NCI-H345 treated with DMSO at 0.1 percent for 48 hours (cell line): ENCODE data around the gene FANCE.

Experiments
- DNase-seq: peaks from one replicate; lab custom pipeline; 2025; ENCODE audit not compliant: unreplicated experiment; lab: John Stamatoyannopoulos, UW

Gene FANCE, protein sequence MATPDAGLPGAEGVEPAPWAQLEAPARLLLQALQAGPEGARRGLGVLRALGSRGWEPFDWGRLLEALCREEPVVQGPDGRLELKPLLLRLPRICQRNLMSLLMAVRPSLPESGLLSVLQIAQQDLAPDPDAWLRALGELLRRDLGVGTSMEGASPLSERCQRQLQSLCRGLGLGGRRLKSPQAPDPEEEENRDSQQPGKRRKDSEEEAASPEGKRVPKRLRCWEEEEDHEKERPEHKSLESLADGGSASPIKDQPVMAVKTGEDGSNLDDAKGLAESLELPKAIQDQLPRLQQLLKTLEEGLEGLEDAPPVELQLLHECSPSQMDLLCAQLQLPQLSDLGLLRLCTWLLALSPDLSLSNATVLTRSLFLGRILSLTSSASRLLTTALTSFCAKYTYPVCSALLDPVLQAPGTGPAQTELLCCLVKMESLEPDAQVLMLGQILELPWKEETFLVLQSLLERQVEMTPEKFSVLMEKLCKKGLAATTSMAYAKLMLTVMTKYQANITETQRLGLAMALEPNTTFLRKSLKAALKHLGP

DNA sequence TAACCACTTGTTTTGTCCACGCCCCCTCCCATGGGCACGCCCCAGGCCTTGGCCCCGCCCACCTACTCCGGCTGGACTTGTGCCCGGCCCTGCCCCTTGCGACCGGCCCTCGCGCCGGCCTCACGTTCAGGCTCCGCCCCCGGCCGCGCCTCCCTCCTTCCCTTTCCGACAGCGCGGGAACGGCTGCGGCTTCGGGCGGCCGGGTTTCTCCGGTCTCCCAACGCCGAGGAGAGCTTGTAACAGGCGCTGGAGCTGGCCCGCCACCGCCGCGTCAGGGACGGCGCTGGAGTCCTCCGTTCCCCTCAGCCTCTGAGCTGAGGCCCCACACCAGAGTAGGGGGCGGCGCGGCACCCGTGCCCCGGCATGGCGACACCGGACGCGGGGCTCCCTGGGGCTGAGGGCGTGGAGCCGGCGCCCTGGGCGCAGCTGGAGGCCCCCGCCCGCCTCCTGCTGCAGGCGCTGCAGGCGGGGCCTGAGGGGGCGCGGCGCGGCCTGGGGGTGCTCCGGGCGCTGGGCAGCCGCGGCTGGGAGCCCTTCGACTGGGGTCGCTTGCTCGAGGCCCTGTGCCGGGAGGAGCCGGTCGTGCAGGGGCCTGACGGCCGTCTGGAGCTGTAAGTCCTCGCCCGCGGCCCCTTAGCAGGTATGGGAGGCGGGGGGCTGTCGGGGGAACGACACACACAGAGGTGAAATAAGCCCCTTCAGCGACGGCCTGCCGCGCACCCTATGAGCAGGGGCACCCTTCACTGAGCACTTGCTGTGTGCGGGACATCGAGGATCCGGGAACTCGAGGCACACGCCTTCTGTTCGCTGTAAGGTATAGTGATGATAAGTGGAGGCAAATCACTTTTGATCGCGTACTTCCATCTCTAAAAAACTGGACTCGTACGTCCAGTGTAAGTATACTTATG is at the start of gene FANCE:
Gene FANCE (plus strand): TSS at position 156 of the 908 bp plus-strand sequence. CDS start 208 bp downstream, at position 364.
- peak; percentile 72 for DNase-seq

DNA sequence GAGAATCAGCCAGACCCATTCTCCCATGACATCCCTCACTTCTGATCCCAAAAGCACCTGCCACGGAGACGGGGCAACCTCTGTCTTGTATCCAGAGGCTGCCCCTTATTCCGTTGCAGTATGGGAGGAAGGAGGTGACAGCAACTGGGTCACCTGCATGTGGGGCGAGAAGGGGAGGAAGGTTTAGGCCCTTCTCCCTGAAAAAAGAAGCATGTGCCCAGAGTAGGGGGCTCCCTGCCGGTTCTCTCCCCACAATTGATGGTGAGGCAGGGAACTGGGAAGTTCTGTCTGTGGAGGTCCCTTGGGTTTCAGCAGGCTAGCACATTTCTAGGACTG is 49.3 kb upstream of the FANCE start:
- no peak for DNase-seq

DNA sequence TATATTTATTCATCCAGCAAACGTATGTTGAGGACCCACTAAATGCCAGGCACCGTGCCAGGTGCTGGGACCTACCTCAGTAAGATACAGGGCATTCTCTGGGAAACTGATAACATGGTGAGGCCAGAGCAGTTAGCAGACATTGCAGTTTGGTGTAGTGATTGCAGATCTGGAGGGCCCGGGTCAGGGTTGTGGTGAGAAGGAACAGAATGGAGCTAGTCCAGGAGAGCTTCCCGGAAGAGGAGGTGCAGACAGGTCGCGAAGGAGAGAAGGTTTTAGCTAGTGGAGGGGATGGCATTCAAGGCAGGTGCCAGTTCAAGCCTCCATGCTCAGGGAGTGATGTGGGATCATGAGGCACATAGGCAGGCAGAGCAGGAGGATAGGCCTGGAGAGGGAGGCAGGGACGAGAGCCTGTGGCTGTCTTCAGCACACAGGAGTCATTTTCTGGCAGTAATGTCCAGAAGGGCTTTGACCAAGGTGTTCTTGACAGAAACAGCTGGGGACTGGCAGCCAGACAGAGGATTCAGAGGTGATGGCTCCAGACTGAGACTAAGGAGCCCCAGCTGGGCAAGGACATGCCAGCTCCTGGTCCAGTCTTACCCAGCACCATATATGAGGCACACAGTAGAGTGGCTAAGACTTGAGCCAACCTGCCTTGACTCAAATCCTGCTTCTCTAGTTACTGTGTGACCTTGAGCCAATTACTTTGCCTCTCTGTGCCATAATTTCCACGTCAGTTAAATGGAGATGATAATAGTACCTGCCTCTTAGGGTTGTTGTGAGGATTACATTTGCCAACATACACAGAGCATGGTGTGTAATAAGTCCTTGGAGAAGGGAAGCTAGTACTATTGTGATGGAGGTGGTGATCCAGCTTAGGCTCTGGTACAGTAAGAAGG is 48.3 kb upstream of the FANCE start:
- no peak for DNase-seq

DNA sequence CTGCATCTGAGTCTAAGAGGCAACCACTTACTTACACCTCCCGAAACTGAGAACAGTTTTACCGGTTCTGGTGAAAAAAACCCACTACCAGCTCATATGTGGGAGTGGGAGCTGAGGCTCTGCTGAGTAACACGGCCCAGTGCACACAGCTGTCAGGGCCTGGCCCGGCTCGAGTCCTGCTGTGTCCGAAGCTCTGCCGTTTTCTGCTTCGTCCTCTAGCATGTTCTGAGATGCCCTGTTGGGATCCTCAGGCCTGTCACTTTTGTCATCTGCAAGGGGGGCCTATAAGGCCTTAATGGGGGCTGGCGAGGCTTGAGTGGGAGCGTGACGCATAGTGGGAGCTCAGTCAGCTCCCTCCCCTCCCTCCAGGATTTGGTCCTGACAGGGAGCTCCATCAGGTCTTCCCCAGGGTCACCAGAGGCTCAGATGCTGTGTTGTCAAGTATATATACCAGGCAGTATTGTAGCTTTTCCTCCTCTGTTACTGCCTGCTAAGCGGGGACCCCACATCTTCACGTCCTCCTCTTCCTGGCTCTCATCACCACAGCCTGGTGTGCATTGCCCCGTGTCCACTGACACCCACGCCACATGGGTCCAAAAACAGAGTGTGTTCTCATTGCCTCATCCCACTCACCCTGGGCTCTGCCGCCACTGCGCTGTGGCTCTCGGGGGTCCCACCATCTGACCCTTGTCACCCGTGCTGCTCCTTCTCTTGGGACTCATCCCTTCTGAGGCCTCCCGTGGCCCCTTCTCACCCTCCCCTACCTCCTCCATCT is 45.2 kb upstream of the FANCE start:
- no peak for DNase-seq

DNA sequence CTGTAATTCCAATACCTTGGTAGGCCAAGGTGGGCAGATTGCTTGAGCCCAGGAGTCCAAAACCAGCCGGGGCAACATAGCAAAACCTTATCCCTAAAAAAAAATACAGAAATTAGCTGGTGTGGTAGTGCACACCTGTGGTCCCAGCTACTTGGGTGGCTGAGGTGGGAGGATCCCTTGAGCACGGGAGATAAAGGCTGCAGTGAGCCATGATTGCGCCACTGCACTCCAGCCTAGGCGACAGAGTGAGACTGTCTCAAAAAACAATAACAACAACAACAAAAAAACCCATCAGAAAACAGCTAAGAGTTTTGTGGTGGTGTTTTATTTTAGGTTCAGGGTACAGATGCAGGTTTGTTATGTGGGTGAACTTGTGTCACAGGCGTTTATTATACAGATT is 42.9 kb upstream of the FANCE start:
- DNase-seq, result no peak

DNA sequence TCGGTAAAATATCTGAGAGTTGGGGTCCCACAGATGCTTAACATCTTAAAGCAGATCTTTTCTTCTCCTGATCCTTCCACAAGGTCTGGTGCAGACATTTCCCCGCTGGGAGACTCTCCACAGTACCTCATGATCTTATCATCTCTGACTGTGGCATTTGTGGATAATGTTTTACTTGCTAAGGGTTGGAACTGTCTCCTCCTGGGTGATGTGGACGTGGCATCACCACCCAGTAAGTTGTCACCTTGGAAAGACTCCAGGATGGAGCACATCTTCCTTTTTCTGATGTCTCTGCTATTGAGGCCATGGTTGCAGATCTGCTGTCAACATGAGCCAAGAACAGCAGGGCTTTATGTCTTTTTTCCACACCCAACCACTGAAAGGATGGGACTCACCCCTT is 42.0 kb upstream of the FANCE start:
- no peak for DNase-seq

DNA sequence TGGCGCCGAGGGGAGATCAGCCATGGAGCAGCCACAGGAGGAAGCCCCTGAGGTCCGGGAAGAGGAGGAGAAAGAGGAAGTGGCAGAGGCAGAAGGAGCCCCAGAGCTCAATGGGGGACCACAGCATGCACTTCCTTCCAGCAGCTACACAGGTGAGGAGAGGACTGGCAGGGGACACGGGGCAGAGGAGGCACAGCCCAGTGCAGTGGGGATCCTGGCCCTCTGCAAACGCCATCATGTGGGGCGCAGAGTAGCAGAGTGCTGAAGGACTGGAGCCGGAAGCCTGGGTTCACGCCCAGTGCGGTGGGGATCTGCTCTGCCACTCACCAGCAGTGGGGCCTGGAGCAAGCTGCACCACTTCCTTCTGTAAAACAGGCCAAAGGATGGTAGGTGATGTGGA is 41.1 kb upstream of the FANCE start:
- no peak for DNase-seq

DNA sequence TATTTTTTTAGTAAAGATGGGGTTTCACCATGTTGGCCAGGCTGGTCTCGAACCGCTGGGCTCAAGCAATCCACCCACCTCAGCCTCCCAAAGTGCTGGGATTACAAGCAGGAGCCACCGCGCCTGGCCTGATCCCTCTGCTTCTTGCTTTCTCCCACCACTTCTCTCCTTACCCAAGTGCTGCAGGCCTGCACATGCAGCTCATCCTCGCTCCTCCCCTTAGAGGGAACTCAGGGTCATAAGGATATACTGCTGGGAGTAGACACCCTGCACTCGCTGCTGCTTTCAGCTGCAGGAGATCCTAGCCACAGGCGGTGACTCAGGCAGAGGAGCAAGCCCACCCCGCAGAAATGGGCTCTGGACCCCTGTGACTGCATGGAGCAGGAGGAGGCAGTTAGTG is 40.0 kb upstream of the FANCE start:
- no peak for DNase-seq

DNA sequence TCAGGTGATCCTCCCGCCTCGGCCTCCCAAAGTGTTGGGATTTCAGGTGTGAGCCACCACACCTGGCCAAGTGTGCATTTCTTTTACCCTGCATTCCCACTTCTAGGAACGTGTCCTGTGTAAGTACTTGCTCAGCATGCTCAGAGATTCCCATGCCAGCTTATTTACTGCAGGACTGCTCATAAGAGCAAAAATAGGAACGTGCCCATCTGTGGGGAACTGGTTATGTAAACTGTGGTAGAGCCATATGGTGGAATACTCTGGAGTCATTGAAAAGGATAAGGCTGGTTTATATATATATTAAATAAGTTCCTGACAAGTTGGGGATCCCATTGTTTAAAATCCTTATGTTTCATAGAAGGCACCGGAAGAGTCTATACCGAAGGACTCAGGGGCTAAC is 38.2 kb upstream of the FANCE start:
- no peak for DNase-seq

DNA sequence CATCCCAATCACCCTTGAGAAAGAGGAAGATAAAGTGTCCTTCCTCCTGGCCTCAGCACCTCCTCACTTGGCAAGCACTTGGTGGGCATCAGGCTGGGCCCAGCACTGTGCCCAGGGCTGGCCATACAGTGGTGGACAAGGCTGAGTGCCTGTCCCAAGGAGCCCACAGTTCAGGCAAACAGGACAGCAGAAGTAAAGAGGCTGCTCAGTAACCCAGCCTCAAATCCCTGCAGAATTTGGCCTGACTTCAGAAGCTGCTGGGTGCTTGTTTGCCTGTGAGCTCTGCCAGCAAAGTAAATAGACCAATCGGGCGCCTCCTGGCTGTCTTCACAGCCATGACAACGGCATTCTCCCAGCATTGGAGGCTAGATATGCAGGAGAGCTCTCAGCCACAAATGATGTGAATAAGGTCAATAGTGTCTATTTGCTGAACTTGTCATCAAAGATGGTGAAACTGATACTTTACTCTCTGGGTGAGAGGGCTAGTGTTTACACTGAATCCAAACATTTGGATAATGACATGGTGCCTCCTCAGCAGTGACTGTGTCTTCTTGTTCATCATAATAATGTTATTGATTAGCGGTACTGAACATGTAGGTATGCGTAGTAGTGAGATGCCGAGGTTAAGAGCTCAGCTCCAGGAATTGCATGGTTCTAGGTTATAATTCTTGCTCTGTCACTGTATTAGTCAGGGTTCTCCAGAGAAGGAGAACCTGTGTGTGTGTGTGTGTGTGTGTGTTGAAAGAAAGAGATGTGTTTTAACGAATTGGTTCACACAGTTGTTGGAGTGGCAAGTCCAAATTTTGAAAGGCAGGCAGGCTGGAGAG is 36.9 kb upstream of the FANCE start:
- peak; percentile 96 for DNase-seq

DNA sequence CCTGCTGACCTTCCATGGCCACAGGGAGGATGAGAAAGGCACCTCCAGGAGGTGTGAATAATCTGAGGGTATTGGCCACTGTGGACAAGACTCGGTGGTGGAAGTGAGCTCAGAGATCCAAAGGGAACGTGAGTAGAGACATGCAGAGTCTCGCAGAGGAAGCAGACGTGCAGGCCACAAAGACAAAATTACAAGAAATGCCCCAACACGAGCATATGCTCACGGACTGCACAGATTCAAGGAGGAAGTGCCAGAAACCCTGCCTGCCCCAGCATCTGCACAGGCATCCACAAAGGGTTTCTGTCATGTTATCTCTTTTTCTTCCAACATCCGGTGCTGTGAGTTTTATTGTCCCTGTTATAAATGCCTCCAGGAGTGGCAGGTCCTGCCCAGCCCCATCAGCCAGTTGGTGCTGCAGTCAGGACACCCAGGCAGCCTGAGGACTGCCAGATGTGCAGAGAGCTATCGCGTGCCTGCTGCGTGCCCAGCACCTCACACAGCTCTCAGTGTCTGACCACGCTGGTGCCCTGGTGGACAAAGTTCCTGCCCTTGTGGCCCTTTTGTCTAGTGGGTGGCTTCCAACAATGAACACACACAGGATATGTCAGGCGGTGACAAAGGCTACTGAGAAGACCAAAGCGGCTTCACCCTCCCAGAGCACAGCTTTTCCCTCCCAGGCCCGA is 34.0 kb upstream of the FANCE start:
- no peak for DNase-seq

DNA sequence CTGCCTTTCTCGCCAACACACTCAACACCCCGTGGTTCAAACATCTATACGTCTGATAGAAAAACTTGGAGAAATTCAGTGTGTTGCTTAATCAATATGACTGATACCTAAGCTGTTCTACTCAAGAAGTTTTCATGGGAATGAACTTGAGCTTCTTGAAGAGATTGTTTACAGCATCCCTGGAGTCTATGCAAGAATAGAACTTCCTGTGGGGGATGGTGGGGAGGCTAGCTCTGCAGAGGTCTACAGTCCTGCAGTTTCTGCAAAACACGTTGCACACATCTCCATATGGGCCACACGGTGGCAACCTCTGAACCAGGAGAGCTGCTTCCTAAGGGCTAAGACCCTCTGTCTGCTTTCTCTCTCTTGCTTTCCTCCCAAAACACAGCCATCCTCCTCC is 32.7 kb upstream of the FANCE start:
- no peak for DNase-seq

DNA sequence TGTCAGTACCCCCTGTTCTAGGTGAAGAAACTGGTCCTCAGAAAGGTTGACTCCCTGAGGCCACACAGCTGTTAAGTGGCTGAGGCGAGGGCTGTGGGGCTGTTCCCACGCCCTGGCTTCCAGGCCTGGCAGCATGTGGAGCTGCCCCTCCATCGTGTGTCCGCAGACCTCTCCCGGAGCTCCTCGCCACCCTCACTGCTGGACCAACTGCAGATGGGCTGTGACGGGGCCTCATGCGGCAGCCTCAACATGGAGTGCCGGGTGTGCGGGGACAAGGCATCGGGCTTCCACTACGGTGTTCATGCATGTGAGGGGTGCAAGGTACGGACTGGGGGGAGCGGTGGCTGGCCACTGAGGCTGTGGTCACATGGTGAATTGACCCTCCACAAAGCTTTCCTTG is 32.2 kb upstream of the FANCE start:
- DNase-seq, result no peak

DNA sequence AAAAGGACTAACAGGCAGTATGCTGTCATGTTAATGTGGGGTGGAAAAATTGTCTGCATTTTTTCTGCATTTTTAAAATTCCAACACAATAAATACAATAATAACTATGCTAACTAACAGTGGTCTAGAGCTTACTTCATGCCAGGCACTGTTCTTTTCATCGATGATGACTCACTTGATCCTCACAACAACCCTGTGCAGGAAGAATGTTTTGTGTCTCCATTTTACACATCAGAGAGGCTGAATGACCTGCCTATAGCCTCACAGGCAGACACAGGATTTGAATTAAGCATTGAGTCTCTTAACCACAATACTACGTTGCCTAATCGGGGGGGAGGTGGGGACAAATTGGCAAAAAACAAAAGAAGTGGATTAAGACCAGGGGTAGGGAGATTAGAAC is 26.9 kb upstream of the FANCE start:
- DNase-seq, result no peak

DNA sequence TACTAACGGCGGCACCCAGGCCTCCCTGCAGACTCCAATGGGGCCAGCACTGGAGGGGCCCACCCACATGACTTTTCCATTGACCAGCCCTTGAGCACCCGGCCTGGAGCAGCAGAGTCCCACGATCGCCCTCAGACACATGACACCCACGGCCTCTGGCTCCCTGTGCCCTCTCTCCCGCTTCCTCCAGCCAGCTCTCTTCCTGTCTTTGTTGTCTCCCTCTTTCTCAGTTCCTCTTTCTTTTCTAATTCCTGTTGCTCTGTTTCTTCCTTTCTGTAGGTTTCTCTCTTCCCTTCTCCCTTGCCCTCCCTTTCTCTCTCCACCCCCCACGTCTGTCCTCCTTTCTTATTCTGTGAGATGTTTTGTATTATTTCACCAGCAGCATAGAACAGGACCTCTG is 26.1 kb upstream of the FANCE start:
- DNase-seq, result no peak

DNA sequence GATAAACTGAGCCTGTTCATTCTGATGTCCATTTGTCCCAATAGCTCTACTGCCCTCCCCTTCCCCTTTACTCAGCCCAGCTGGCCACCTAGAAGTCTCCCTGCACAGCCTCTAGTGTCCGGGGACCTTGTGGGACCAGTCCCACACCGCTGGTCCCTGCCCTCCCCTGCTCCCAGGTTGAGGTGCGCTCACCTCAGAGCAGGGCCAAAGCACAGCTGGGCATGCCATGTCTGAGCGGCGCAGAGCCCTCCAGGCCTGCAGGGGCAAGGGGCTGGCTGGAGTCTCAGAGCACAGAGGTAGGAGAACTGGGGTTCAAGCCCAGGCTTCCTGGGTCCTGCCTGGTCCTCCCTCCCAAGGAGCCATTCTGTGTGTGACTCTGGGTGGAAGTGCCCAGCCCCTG is 24.7 kb upstream of the FANCE start:
- no peak for DNase-seq

DNA sequence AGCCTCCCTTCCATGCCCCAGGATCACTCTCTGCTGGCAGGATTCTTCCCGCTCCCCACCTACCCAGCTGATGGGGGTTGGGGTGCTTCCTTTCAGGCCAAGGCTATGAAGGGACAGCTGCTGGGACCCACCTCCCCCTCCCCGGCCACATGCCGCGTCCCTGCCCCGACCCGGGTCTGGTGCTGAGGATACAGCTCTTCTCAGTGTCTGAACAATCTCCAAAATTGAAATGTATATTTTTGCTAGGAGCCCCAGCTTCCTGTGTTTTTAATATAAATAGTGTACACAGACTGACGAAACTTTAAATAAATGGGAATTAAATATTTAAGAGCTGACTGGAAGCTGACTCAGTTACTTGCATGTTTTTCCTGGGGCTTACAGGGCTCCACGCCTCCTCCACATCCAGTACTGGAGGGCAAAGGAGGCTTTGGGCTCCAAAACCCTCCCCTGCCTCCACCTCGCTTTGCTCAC is 24.3 kb upstream of the FANCE start:
- no peak for DNase-seq

DNA sequence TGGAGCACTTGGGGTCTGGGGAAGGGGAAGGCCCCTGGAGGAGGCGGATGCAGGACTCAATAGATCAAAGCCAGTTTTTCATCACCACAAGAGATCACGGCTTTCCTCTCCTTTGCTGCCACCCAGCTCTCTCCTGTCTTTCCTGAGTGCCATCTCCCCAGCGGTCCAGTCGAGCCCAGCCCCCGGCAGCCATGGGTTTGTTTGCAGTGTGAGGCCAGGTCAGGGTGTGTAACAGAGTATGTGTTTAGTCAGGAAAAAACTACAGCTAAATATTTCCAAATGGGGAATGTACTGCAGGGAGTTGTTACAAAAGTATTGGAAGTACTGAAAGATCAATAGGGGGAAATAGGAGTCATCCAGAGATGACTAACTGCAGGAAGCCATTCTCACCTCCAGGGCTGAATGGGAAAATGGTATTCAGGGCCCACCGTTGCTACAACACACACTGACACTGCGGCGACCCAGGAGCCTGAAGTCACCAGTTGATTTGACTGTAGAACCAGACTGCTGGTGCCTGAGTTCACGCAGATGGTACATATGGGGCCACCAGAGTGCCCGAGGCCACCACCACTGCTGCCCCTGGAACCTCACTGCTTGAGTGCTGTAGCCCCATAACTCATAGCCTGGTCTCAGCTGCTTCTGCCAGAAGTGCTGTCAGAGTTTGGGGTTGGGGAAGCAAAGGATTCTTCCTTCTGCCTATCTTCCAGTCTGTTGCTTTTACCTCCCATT is 23.6 kb upstream of the FANCE start:
- DNase-seq, result no peak
